Left lobe of liver (tissue), 2 donors: Measurements from ENCODE around the gene TACR2. TPM values are rescaled to one million over a fixed set of nuclear protein-coding genes. Genes with fewer than 3 reads are reported as not detected.

Source experiments
- ATAC-seq: fragments of 200-7000 bp; cut with Tn5 transposase; one replicate; pipeline ENCODE4 v1.9.1; 2020; ENCODE audit warnings: mild to moderate bottlenecking, moderate library complexity
- DNase-seq: peaks from one replicate; pipeline ENCODE4 v3.0.0-alpha.2; 2020; ENCODE audit warnings: low spot score
- total RNA-seq: library from RNA; stranded (reverse); gene quantifications from one replicate; pipeline ENCODE4 v1.2.1, GENCODE V29; 2021
- donor health status: DM: no; HTN: no; CAD: no; lungs with moderate emphysema.
- donor health status: DM: no; HTN: yes; CAD: no.

The TACR2 gene
- total RNA-seq, 1 donor from 2014 or later = not detected

GRCh38 chr10:69405221-69405620 lies 11.5 kb downstream of the TACR2 start:
- no peak for DNase-seq
- no peak for ATAC-seq

- no peak for ATAC-seq
- no peak for DNase-seq
Observed at GRCh38 chr10:69404786-69405185, 11.9 kb downstream of the TACR2 start.

- ATAC-seq (no peak), DNase-seq (no peak)
Observed at GRCh38 chr10:69403519-69403918, 13.2 kb downstream of the TACR2 start.

GRCh38 chr10:69403066-69403465 lies 13.7 kb downstream of the TACR2 start:
- DNase-seq (no peak), ATAC-seq (no peak)

GRCh38 chr10:69402386-69402785 lies 14.3 kb downstream of the TACR2 start:
- DNase-seq (no peak), ATAC-seq (no peak)

- ATAC-seq = no peak
- no peak for DNase-seq
Observed at GRCh38 chr10:69401416-69401815, 15.3 kb downstream of the TACR2 start.

GRCh38 chr10:69400936-69401335 lies 15.8 kb downstream of the TACR2 start:
- DNase-seq (no peak), ATAC-seq (no peak)

- no peak for ATAC-seq
- DNase-seq = no peak
Observed at GRCh38 chr10:69398466-69398865, 18.3 kb downstream of the TACR2 start.

GRCh38 chr10:69397972-69398371 lies 18.7 kb downstream of the TACR2 start:
- ATAC-seq (no peak), DNase-seq (no peak)

- DNase-seq = no peak
- ATAC-seq = no peak
Observed at GRCh38 chr10:69394020-69394419, 22.7 kb downstream of the TACR2 start.

GRCh38 chr10:69392481-69393000 lies 24.2 kb downstream of the TACR2 start:
- ATAC-seq (peak; percentile 100), DNase-seq (peak; percentile 80)

GRCh38 chr10:69391158-69391557 lies 25.6 kb downstream of the TACR2 start:
- no peak for ATAC-seq
- DNase-seq = no peak

GRCh38 chr10:69389827-69390490 lies 26.8 kb downstream of the TACR2 start:
- no peak for DNase-seq

GRCh38 chr10:69388488-69388887 lies 28.2 kb downstream of the TACR2 start:
- DNase-seq = no peak
- ATAC-seq = no peak

More at GRCh38 chr10:69389827-69390490, 26.8 kb downstream of the TACR2 start:
- no peak for ATAC-seq

GRCh38 chr10:69387500-69387899 lies 29.2 kb downstream of the TACR2 start:
- no peak for ATAC-seq

GRCh38 chr10:69385454-69386350 lies 31.0 kb downstream of the TACR2 start:
- DNase-seq = no peak
- peak; percentile 29 for ATAC-seq

More at GRCh38 chr10:69387500-69387899, 29.2 kb downstream of the TACR2 start:
- DNase-seq = no peak

- no peak for DNase-seq
Observed at GRCh38 chr10:69384320-69384719, 32.4 kb downstream of the TACR2 start.

GRCh38 chr10:69383558-69383957 lies 33.2 kb downstream of the TACR2 start:
- ATAC-seq = no peak
- no peak for DNase-seq

More at GRCh38 chr10:69384320-69384719, 32.4 kb downstream of the TACR2 start:
- ATAC-seq = no peak

- no peak for DNase-seq
- no peak for ATAC-seq
Observed at GRCh38 chr10:69382382-69383117, 34.2 kb downstream of the TACR2 start.

- no peak for DNase-seq
Observed at GRCh38 chr10:69379800-69380199, 36.9 kb downstream of the TACR2 start.

GRCh38 chr10:69377933-69378332 lies 38.8 kb downstream of the TACR2 start:
- peak; percentile 33 for ATAC-seq

More at GRCh38 chr10:69379800-69380199, 36.9 kb downstream of the TACR2 start:
- no peak for ATAC-seq

More at GRCh38 chr10:69377933-69378332, 38.8 kb downstream of the TACR2 start:
- no peak for DNase-seq
